Measurements from ENCODE around the gene PMEPA1.

PMEPA1 gene

DNA sequence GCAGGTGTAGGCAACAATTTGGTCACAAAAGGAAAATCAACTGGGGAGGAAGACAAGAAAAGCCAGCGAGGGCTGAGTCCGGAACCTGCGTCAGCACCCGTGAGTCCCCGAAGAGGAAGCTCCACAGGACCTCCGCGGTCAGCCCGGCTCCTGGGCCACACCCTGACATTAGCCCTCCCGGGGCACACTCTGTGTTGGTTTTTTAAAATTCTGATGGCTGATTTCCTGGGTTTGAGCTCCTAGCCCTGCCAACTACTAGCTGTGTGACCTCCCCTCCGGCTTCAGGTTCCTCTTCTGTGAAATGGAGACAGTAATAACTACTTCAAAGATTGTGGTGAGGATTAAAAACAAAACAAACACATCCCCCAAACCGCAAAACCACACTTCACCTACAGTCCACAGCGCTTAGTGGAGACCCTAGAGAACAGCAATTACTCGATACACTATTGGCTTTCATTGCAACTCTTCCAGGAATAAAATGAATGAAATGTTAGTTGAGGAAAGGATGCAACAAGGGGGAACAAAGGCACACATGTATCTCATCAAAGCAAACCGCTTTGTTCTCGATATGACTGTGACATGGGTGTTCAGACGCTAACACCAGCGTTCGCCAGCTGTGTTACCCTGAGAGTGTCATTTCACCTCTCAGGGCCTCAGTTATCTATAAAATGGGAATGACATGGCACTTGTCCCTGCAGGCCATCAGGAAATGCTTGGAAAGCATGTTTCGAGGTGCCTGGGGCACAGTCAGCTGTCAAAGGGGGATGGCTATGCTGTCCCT, 90.6 kb downstream of the PMEPA1 start:
- DNase-seq (ENCODE audit: low read depth): no peak
- H3K4me3 ChIP-seq (ENCODE audit: low read depth, low read length): no peak overlapping the region

DNA sequence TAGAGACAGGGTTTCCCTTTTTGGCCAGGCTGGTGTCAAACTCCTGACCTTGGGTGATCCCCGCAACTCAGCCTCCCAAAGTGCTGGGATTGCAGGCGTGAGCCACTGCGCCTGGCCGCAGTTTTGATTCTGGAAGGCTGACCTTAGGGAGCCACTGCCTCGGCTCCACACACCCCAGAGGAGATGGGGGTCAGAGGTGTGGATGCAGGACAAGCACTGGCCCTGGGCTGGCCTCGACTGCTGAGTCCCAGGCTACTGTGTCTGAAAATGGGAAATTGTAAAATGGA, 91.1 kb downstream of the PMEPA1 start:
- no peak overlapping the region for H3K4me3 ChIP-seq (ENCODE audit: low read depth, low read length)
- no peak for DNase-seq (ENCODE audit: low read depth)

DNA sequence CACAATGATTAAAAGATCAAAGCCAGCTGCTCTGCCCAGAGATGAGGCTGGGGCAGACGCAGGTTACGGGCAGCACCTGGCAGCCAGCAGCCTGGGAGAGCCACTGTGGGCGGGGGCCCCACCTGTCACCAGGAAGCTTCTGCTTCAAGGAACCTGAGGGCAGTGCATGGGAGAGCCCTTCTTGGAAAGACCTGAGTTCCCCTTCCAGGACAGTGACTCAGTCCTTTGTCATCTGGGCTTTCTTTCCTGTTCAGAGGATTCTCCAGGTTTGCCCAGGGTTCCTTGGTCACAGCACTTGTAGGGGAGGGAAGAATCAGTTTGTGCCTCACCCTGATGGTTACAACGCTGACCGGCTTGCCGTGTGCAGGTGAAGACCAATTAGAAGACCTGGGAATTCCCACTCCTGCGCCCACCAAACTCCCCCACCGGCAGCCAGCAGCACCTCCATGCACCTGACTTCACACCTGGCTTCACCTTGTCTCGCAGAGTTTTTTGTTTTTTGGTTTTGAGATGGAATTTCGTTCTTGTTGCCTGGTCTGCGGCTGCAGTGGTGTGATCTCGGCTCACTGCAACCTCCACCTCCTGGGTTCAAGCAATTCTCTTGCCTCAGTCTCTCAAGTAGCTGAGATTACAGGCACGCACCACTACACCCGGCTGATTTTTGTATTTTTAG, 91.6 kb downstream of the PMEPA1 start:
- DNase-seq (ENCODE audit: low read depth): no peak
- H3K4me3 ChIP-seq (ENCODE audit: low read depth, low read length): no peak overlapping the region

DNA sequence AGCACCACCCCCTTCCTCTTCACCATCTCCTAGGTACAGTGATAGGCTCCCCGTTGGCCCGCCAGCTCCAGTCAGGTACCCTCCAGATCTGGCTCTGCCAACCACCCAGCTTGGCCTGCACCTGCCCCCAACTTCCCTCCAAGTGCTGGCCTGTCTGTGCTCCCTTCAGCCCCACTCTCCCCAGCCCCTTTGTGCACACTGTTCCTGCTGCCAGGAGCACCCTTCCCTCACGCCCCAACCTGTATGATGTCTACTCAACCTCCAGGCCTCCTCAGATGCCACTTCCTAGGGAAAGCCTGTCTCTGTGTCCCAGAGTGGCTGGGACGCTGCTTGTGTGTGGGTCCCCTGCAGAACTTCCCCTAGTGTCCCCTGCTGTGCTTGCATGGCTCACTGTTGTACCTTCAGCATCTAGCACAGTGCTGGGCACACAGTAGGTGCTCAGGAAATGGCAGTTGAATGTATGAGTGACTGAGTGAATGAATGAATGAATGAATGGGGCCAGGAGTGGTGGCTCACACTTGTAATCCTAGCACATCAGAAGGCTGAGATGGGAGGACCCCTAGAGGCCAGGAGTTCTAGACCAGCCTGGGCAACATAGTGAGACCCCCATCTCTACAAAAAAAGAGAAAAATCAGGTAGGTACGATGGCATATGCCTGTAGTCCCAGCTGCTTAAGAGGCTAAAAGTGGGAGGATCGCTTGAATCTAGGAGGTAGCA, 92.6 kb downstream of the PMEPA1 start:
- no peak overlapping the region for H3K4me3 ChIP-seq (ENCODE audit: low read depth, low read length)
- no peak for DNase-seq (ENCODE audit: low read depth)

DNA sequence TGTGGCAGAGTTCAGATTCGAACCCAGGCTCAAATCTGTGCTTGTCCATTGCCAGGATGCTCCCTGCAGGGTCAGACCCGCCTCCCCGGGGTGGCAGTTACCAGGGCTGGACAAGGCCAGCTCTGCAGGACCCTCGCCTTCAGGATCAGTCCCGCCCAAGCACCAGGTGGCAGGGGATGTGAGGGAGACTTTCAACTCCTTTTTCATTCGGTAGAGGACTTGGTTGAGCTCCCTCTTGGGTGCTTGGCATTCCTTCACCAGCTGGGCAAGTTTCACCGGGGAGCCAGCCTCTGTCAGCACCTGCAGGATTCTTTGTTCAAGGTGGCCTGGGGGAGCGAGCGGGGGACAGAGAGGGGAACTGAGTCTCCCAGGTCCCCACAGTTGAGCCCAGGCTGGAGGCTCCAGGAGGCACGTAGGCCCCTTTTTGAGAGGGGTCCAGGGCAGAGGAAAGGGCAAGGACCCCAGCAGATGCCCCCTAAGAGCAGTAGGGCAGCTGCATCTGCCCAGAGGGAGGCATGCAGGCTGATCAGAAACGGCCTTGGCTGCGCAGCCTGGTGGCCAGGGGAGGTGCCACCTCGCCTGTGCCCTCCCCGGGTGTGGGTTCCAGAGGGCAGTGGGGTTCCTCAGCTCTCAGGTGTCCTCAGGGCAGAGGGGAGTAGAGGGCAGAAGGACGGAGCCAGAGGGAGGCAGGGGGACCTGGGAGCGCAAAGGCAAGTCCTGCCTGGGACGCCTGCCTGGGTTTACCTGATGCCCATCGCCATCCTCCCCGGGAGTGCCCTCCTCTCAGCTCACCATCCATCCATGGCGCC, 93.5 kb downstream of the PMEPA1 start:
- H3K4me3 ChIP-seq (ENCODE audit: low read depth, low read length): no peak overlapping the region
- no peak for DNase-seq (ENCODE audit: low read depth)

DNA sequence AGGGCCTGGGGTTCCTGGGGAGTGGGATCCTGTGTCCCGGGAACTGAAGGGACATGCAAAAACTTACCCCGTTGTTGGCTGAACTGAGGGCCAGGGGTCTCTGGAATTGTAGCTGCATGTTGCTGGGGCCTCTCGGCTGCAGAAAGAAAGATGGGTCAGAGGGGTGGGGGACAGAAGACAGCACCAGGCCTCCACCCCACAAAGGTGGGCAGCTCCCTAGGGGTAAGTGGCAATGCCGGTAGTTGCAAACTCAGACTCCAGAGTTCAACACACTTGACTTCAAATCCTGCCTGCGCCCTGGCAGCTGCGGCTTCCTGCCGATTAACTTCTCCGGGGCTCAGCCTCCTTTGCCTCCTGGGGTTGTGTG, 94.4 kb downstream of the PMEPA1 start:
- DNase-seq (ENCODE audit: low read depth): no peak
- H3K4me3 ChIP-seq (ENCODE audit: low read depth, low read length): no peak overlapping the region

DNA sequence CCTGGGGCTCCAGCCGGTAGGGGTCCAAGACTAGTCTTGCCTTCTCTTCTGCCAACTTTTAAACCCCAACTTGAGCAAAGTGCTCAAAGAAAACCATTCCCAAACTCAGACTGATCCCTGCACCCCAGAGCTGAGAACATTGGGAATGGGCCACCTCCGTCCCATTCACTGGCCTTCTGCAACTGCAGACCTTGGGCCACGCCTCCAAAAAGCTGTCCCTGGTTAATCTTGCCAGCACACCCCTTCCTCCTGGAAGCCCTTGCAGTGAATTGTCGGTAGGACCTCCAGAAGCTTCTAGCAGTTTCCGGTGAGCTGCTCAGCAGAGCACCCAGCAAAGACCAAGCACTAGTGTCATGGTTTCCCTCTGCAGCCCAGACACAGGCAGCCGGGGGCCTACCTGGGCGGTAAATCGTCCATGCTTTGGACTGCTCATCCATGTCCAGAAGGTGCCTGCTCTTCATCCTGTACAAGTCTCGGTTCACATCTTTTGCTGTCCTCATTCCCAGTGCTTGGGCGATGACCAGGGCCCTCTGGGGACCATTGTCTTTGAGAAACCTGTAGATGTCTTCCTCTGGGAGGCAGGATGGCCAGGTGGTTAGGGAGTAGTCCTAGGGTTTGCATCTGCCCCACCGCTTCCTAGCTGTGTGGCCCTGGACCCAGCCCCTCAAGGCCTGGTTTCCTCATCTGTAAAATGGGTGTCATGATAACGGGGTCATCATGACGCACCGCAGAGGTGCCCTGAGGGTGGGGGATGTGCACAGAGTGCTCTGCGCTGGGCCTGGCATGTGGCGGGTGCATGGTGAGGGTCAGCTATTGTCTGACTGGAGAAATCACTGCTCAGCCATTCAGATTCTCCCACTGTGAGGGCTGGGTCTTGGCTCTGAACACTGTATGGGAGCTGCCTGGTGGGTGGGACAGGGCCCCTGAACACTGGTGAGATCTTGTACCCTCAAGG, 95.0 kb downstream of the PMEPA1 start:
- no peak for DNase-seq (ENCODE audit: low read depth)
- no peak overlapping the region for H3K4me3 ChIP-seq (ENCODE audit: low read depth, low read length)

DNA sequence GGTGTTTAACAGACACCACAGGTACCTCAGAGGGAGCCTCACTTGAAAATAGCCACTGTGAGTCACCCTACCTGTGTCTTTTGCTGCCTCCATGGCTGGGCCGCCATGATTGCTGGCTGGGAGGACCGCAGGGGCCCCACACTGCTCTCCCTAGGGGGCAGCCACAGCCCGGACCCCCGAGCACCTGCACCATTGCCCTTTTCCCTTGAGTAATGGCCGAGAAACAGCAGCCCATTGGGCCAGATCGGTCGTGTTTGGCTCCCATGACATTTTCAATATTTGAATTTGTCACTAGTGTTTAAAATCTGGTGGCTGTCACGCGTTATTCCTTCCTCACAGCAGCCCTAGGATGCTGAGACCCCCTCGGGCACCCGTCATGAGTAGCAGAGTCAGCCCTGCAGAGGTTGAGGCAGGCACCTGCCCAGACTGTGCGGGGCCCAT, 96.3 kb downstream of the PMEPA1 start:
- DNase-seq (ENCODE audit: low read depth): no peak
- H3K4me3 ChIP-seq (ENCODE audit: low read depth, low read length): no peak overlapping the region

DNA sequence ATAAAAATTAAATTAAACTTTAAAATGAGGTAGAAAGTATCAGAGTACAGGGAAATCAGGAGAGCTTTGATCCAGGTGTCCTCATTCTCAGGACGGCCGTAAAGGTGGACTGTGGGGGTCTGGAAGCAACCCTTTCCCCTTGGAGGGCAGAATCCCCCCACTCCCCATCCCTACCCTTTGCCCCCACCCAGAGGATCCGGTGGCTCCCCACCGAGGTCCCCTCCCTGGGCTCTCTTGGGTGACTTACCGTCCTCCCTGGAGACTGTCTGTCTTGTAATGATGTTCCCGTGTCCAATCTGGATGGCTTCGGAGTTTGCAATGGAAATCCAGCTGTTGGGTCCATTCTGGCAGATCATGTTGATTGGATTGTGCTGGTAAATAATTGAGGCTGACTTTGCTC, 96.9 kb downstream of the PMEPA1 start:
- no peak for DNase-seq (ENCODE audit: low read depth)
- H3K4me3 ChIP-seq (ENCODE audit: low read depth, low read length): no peak overlapping the region

DNA sequence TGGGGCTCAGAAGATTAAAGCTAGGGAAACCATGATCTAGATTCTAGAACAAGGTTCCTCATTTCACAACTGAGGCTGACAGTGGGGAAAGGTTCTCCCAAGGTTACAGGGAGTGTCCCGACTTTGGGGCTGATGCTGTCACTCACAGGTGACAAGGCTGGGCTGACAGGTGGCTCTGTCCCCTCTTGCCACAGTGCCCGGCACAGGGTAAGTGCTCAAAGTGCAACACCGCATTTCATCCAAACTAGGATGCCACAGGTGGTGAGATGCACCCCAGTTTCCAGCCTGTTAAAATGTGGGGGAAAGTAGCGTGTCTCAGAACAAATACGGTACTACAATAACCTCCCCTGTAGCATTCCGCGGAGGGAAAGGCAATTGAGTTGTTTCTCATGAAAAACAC, 97.4 kb downstream of the PMEPA1 start:
- DNase-seq (ENCODE audit: low read depth): no peak
- H3K4me3 ChIP-seq (ENCODE audit: low read depth, low read length): no peak overlapping the region

DNA sequence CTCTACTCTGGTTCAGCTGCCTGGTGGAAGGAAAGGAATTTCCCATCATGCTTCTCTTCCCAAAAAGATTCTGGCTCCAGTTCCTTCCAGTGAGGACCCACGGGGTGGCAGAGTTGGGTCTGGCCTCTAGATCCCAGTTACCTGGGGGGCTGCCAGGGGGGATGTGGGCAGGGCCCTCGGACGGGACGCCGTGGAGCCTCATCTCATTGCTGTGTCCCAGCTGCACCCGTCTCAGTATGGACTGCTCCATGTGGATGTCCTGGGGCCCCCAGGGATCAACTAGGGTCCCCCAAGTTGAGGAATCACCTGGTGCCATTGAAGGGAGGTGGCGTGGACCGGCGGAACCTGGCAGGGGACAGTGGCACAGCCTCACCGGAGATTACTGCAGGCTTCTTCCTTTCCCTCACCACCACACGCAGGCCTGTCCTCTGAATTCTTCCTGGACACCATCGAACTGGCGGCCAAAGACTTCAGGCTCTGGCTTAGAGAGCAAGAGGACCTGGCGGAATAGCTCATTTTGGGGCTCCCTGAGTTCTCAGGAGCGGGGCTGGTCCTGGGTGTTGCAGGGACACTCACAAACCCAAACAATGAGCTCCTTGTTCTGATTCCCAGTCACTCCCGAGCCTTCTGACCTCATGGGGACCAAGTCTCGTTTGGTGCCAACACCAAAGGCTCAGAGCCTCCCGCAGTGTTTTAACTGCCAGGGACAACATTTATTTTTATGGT, 98.1 kb downstream of the PMEPA1 start:
- no peak overlapping the region for H3K4me3 ChIP-seq (ENCODE audit: low read depth, low read length)
- DNase-seq (ENCODE audit: low read depth): no peak

DNA sequence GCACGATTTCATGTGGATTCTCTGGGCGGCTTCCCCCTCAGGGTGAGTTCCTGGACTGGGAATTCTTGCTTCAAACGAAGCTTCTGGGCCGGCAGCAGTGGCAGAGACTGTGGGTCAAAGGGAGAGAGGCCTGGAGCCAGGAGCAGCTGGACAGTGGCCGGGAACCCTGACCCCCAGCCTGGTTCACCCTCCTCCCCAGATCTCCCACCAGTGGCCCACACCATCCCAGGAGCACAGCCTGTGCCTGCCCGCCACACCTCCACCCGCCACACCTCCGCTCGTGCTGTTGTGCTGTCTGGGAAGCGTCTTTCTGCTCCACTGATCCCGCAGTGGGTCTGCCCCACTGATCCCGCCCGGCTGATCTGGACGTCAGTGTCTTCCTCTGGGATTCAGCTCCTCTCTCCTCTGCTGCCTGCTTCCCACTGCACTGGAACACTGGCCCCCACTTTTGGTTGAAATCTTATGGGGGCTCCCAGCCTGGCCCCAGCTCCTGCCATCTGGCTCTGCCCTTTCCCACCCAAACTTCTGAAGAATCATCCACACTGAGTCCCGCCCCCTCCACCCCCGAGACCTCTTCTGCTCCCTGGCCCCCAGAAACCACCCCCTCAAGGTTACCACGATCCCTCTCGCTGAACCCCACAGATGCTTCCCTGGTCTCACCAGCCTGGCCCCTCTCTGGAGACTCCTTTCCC, 99.4 kb downstream of the PMEPA1 start:
- no peak for DNase-seq (ENCODE audit: low read depth)
- H3K4me3 ChIP-seq (ENCODE audit: low read depth, low read length): no peak overlapping the region

DNA sequence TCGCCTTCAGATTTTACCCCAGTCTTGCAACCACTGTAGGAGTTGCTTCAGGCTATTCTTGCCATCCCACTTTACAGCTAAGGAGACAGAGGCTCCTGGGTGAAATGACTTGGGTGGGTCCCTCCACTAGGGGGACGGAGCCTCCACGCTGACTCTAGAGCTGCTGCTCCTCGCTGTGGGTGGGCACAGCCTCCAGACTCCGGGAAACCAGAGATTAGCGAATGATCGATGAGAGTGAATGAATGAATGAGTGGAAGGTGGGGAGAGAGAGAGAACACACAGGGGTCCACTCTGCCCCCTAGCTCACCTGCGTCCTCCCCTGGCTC, 100.0 kb downstream of the PMEPA1 start:
- no peak for DNase-seq (ENCODE audit: low read depth)
- no peak overlapping the region for H3K4me3 ChIP-seq (ENCODE audit: low read depth, low read length)

DNA sequence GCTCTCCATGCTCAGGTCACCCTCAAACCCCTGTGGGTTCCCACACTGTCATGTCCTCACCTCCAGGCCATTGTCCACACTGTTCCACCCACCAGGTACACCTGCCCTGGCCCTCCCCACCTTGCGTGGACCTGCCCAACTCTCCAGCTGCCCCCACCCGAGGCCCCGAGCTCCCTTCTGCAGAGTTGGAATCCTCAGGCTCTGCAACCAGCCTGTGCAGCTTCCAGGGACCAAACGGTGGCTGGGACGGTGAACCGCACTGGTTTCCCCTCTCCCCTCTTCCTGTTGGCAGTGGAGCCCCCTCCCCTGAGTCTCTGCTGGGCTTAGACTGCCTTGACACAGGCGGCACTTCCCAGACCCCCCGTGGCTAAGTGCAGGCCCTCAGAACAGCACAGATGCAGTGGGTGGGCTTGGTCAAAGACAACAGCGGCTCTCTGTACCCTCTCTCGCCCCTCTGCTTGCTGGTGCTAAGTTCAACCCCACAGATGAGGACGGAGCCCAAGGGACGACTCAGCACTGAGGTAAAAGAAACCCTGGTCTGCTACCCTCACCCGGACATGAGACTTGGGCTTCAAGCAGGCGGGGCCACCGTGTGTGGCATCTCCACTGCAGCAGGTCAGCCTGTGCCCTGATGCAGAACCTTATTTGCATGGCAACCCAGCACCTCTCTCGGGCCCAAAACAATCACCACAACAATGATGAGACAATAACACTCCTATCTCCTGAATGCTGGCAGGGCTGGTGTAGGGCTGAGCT, 100.6 kb downstream of the PMEPA1 start:
- no peak for DNase-seq (ENCODE audit: low read depth)

DNA sequence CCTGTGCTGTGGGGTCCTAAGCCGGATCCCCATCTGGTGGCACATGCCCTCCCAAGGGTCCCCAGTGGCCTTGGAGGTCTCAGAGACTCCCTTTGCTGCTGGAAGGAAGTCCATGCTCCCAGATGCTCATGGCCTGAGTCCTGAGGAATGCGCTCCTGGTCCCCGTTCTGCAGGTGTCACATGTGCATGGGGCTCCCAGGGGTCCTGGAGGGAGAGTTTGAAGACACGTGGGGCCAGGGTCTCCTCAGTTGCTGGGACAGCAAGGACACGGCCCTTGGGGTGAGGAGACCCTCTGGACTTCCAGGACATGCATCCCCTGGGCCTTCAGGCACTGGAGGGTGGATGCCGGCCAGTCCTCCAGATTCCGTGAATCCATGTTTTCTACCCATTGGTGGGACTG, 101.3 kb downstream of the PMEPA1 start:
- no peak overlapping the region for H3K4me3 ChIP-seq (ENCODE audit: low read depth, low read length)
- DNase-seq (ENCODE audit: low read depth): no peak

More for the DNA sequence above, 100.6 kb downstream of the PMEPA1 start:
- no peak overlapping the region for H3K4me3 ChIP-seq (ENCODE audit: low read depth, low read length)

DNA sequence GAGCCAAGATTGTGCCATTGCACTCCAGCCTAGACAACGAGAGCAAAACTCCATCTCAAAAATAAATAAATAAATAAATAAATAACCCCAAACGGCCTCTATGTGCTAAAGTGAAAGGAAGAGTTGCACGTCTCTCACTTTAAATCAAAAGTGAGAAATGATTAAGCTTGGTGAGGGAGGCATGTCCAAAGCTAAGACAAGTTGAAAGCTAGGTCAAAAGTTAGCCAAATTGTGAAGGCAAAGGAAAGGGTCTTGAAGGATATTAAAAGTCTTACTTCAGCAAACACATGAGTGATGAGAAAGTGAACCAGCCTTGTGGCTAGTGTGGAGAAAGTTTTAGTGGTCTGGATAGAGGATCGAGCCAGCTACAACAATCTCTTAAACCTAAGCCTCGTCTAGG, 103.9 kb downstream of the PMEPA1 start:
- DNase-seq (ENCODE audit: low read depth): no peak
- H3K4me3 ChIP-seq (ENCODE audit: low read depth, low read length): no peak overlapping the region

DNA sequence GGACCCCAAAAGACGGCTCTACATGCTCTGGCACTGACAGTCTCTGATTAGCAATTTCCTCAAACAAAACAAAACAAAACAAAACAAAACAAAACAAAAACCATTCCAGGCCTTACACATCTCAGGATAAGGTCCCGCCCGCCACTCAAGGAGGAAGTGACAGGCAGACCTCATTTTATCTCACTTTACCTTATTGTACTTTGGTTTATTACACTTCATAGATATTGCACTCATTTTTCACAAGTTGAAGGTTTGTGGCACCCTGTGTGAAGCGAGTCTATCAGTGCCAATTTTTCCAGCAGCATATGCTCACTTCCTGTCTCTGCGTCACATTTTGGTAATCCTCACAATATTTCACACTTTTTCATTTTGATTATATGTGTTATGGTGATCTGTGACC, 104.8 kb downstream of the PMEPA1 start:
- no peak overlapping the region for H3K4me3 ChIP-seq (ENCODE audit: low read depth, low read length)
- no peak for DNase-seq (ENCODE audit: low read depth)
